IPS-18a (cell line): Measurements from ENCODE around the gene DLGAP1.
"Not testable (repeated sequence)": the region's sequence is repeated elsewhere in the genome, so short reads cannot be mapped to it uniquely, and the experiment has no call there.

Source experiments
- H3K27ac ChIP-seq: one replicate; pipeline ENCODE4 v1.5.1; 2013; ENCODE audit warnings: low read length
- H3K27me3 ChIP-seq: one replicate; pipeline ENCODE4 v1.6.1; 2013; ENCODE audit warnings: mild to moderate bottlenecking, low read length; ENCODE audit not compliant: control insufficient read depth, insufficient read depth
- H3K36me3 ChIP-seq: one replicate; pipeline ENCODE4 v1.6.1; 2013; ENCODE audit warnings: low read depth, low read length; ENCODE audit not compliant: control insufficient read depth
- H3K4me1 ChIP-seq: one replicate; pipeline ENCODE4 v1.6.1; 2013; ENCODE audit warnings: low read depth, low read length; ENCODE audit not compliant: control insufficient read depth
- H3K4me3 ChIP-seq: one replicate; pipeline ENCODE4 v1.5.1; 2013; ENCODE audit warnings: low read length
- H3K9ac ChIP-seq: one replicate; pipeline ENCODE4 v1.6.1; 2013; ENCODE audit warnings: mild to moderate bottlenecking, low read length, moderate library complexity
- H3K9me3 ChIP-seq: one replicate; pipeline ENCODE4 v1.6.1; 2013; ENCODE audit warnings: low read depth, low read length; ENCODE audit not compliant: control insufficient read depth

The DLGAP1 gene

DNA sequence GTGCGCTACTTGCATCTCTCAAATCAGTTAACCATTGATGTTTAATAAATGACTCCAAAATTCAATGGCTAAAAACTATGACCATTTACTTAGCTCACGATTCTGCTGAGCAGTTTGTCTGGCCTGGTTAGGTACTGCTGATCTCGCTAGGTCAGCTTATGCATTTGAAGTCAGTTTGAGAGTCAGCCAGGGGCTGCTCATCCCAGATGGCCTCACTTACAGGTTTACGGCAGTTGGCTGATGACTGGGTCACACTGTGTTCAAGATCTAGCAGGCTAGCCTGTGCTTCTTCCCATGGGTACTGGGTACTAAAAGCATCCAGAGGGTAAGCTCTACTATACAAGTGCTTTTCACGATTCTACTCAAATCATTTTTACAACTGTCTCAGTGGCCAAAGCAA, 122.1 kb downstream of the DLGAP1 start:
- Histone ChIP-seq H3K9me3 (no peaks in the 10 kb centered on the region), H3K36me3 (no peaks in the 10 kb centered on the region), H3K27ac (no peak overlapping the region), H3K4me1 (peaks cover 41% of the 10 kb centered on the region), H3K4me3 (no peak overlapping the region), H3K9ac (no peak overlapping the region), H3K27me3 (no peaks in the 10 kb centered on the region)

DNA sequence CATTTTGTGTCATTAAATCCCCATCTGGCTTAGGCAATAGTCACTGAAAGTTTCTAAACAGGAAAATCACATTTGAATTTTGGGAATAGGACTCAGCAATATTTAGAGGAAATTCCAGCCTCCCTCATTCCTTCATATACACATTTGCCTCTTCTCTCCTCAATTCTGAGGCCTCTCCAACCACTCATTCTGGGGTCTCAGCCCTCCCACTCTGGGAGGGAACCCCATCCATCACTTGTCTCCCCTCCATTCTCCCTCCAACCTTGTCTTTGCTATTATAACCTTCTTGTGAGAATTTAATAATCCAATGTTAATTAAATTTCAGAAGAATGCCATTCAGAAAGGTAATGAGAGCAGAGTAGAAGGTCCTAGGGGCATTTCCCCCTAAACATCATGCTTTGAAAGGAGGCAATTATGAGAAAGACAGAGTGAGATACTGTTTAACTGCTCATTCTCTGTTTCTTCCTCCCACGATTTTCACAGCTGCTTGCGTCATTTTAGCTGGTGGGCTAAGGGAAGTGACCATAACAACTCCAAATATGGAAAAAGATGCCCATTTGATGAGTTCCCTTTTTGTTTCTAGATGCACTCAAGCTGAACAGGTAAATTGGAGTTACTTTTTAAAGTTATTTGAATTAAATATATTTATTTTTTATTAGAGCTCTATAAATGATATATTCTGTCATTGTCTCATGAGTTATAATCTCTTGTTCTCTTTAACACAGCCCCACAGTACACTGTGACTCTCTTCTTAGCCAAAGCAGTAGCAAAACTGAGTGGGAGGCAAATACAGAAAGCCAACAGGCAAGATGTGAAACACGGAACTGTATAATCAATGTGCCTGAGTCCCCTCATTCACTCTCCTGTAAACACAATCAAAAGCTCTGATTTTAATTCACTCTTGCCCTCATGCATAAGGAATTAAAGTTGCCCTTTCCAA, 135.1 kb downstream of the DLGAP1 start:
- H3K27ac ChIP-seq = no peak overlapping the region
- no peaks in the 10 kb centered on the region for H3K9me3 ChIP-seq

DNA sequence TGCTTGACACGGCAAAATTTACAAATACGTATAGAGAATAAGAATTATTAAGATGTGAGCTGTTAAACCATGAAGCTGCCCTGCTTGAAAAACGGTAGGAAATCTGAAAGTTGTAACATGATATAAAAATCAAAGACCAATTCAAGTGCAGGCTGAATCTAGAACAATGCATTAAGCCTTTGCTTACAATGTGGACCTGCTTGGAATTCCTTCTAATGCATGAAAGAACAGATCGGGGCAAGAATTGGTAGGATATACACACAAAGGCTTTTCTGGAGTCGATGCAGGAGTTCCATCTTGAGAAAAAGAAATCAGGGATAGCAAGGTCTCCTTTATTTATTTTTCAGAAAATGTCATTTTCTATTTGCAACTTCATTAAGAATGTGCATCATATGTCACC, 136.8 kb downstream of the DLGAP1 start:
- Histone ChIP-seq H3K4me3 (no peak overlapping the region), H3K9ac (no peak overlapping the region), H3K27me3 (no peaks in the 10 kb centered on the region), H3K36me3 (no peaks in the 10 kb centered on the region), H3K27ac (no peak overlapping the region), H3K9me3 (no peaks in the 10 kb centered on the region), H3K4me1 (peaks cover 19% of the 10 kb centered on the region)

More for the DNA sequence above, 135.1 kb downstream of the DLGAP1 start:
- no peak overlapping the region for H3K4me3 ChIP-seq
- peaks cover 12% of the 10 kb centered on the region for H3K4me1 ChIP-seq
- no peak overlapping the region for H3K9ac ChIP-seq
- H3K36me3 ChIP-seq = no peaks in the 10 kb centered on the region
- no peaks in the 10 kb centered on the region for H3K27me3 ChIP-seq

DNA sequence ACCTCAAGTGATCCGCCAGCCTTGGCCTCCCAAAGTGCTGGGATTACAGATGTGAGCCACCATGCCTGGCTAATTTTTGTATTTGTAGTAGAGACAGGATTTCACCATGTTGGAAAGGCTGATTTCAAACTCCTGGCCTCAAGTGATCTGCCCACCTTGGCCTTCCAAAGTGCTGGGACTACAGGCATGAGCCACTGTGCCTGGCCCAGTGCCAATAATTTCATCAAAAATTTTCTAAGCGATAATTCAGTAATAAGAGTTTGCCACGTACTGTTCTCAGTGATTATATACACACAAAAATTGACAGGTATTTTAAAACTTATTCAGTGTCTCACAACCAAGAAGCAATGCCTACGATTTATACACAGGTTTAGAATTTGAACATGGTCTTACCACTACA, 143.2 kb downstream of the DLGAP1 start:
- H3K4me1 ChIP-seq = peaks cover 37% of the 10 kb centered on the region
- H3K27me3 ChIP-seq, H3K36me3 ChIP-seq, H3K9me3 ChIP-seq, H3K27ac ChIP-seq, H3K4me3 ChIP-seq, H3K9ac ChIP-seq: not testable (repeated sequence)

DNA sequence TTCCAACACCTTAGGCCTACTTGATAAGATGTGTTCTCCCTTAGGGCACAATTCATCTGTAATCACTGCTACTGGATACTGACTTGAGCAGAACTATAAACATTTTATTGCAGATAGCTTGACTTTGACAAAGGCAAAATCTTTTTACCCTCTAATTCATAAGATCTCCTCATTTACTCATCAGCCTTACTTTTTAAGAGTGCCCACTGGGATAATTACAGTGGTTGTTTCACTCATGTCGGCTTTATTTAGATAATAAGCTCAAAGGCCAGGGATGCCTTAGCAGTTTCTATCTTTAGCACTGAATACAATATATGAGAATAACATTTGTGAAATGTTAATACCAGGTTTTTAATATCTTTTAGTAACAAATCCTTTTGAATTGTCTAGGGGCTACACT, 144.0 kb downstream of the DLGAP1 start:
- Histone ChIP-seq H3K36me3 (no peaks in the 10 kb centered on the region), H3K27me3 (no peaks in the 10 kb centered on the region), H3K4me1 (peaks cover 38% of the 10 kb centered on the region), H3K9ac (no peak overlapping the region), H3K9me3 (no peaks in the 10 kb centered on the region), H3K27ac (no peak overlapping the region), H3K4me3 (no peak overlapping the region)

DNA sequence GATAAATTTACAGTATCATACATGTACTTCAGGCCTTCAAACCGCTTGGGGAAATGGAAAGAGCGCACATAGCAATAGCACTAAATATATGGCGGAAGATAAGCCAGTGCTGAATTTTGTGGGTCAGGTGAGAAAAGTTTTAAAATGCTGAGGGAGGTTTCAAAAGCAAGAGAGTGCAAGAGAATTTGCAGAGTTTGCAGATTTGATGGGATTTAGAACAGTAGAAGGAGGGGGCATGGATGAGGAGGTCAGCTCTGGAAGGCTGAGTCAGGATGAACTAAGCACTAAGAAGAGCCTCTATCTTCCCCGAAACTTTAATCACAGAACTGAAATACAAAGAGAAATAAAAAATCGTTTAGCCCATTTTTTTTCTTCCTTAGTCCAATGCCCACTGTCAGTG, 145.9 kb downstream of the DLGAP1 start:
- H3K27ac ChIP-seq = no peak overlapping the region
- no peaks in the 10 kb centered on the region for H3K9me3 ChIP-seq
- H3K4me1 ChIP-seq = peaks cover 43% of the 10 kb centered on the region
- H3K9ac ChIP-seq = no peak overlapping the region
- no peaks in the 10 kb centered on the region for H3K36me3 ChIP-seq
- H3K4me3 ChIP-seq = no peak overlapping the region
- no peaks in the 10 kb centered on the region for H3K27me3 ChIP-seq

DNA sequence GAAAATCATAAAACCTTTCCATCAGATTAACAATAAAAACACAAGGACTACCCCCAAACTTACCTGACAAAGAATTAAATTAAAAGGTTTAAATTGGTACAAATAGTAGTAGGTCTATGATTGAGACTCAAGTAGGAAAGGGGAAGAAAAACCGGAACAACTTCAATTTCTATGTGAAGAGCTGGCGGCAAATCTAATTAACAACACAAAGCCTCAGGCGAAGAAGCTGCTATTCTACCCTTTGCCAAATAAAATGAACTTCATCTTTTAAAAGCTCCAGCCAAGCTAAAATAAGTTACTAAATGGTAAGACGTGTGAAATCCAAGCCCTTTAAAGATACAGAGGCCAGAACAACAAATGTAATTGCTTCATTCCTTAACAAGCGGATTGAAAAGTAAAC, 146.5 kb downstream of the DLGAP1 start:
- no peaks in the 10 kb centered on the region for H3K36me3 ChIP-seq
- no peaks in the 10 kb centered on the region for H3K9me3 ChIP-seq
- no peak overlapping the region for H3K9ac ChIP-seq
- peaks cover 37% of the 10 kb centered on the region for H3K4me1 ChIP-seq
- H3K4me3 ChIP-seq = peak overlapping the region; percentile 28
- H3K27me3 ChIP-seq = no peaks in the 10 kb centered on the region
- no peak overlapping the region for H3K27ac ChIP-seq

DNA sequence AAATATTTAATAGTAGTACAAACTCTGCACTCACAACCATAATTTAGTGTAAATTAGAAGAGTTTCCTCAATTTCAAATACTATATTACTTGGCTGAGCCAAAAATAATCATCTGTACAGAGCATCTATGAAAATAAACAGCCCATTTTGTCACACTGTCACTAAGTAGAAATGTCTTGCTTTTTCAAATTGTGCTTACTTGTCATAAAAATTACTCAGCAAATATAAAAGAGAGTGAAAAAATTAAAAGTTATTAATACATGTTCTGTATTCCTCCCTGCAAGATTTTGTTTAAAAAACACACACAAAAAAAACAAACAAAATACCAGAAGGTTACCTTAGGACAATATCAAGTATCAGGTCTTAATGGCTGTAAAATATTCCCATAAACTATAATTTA, 155.7 kb downstream of the DLGAP1 start:
- peaks cover 4% of the 10 kb centered on the region for H3K4me1 ChIP-seq
- no peak overlapping the region for H3K27ac ChIP-seq

DNA sequence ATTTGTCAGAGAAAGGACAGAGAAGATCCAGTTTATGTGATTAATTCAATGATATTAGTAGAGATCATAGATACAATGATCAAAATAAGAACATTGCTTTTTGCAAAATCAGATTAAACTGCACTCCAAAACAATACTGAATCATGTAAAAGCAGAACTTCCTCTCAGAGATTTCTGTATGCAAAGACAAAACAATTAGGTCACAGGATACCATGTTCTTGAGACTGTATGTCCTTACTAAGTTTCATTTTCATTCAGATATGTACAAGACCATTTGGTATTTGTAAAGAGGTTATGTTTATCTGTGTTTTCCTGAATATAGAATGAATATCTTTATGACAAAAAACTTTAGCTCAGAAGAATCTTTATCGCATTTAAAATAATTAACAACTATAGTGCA, 161.8 kb downstream of the DLGAP1 start:
- no peaks in the 10 kb centered on the region for H3K9me3 ChIP-seq
- H3K4me1 ChIP-seq = peaks cover 4% of the 10 kb centered on the region
- H3K27me3 ChIP-seq = no peaks in the 10 kb centered on the region
- no peaks in the 10 kb centered on the region for H3K36me3 ChIP-seq
- H3K9ac ChIP-seq = no peak overlapping the region
- H3K4me3 ChIP-seq = no peak overlapping the region
- no peak overlapping the region for H3K27ac ChIP-seq

More for the DNA sequence above, 155.7 kb downstream of the DLGAP1 start:
- Histone ChIP-seq H3K36me3 (no peaks in the 10 kb centered on the region), H3K9ac (no peak overlapping the region), H3K9me3 (no peaks in the 10 kb centered on the region), H3K4me3 (no peak overlapping the region), H3K27me3 (no peaks in the 10 kb centered on the region)

DNA sequence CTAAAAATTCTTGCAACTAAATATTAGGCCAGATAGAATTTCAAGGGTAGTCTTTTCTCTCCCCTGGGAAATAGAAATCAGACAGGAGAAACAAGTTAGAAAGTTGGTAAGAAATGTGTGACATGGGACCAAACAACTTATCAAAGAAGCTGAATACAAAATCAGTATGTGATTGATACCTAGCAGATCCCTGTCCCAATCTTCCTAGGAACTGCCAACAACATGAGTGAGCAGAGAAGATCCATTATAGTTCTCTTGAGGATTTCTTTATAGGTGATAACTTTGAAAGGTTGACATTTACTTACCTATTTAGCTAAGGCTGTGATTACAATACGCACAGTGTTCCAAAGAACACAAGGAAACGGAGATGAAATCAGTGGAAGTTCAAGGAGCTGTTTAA, 162.4 kb downstream of the DLGAP1 start:
- no peaks in the 10 kb centered on the region for H3K9me3 ChIP-seq
- no peak overlapping the region for H3K4me3 ChIP-seq
- no peak overlapping the region for H3K9ac ChIP-seq
- H3K36me3 ChIP-seq = no peaks in the 10 kb centered on the region
- no peaks in the 10 kb centered on the region for H3K27me3 ChIP-seq
- H3K4me1 ChIP-seq = peaks cover 4% of the 10 kb centered on the region
- no peak overlapping the region for H3K27ac ChIP-seq

DNA sequence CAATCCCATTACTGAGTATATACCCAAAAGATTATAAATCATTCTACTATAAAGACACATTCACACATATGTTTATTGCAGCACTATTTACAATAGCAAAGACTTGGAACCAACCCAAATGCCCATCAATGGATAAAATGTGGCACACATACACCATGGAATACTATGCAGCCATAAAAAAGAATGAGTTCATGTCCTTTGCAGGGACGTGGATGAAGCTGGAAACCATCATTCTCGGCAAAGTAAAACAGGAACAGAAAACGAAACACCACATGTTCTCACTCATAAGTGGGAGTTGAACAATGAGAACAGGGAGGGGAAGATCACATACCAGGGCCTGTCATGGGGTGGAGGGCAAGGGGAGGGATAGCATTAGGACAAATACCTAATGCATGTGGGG, 167.8 kb downstream of the DLGAP1 start:
- not testable (repeated sequence) for H3K27ac ChIP-seq, H3K27me3 ChIP-seq, H3K4me3 ChIP-seq, H3K9me3 ChIP-seq, H3K9ac ChIP-seq, H3K36me3 ChIP-seq
- H3K4me1 ChIP-seq = peaks cover 16% of the 10 kb centered on the region

DNA sequence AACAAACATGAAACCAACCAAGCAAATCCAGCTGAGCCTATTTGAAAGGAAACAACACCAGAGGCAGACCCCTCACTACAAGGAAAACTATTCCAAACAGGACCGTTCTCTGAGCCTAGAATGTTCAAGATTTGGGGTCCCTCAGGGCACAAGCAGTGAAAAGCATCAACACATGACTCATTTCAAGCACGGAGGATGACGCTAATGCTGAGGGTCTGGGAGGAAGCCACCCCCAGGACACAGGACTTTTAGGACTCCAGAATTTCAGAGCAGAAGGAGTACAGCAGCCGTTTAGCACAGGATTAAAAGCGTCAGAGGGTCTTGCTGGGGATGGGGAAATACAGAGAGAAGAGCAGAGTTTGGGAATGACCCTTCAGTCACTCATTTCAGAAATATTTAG, 168.9 kb downstream of the DLGAP1 start:
- no peak overlapping the region for H3K9ac ChIP-seq
- H3K27me3 ChIP-seq = no peaks in the 10 kb centered on the region

More for the DNA sequence above, 168.9 kb downstream of the DLGAP1 start:
- Histone ChIP-seq H3K4me3 (no peak overlapping the region), H3K4me1 (peaks cover 16% of the 10 kb centered on the region), H3K27ac (no peak overlapping the region), H3K36me3 (no peaks in the 10 kb centered on the region), H3K9me3 (no peaks in the 10 kb centered on the region)
